Measurements from ENCODE around the gene NUDT3.

The NUDT3 gene

GRCh38 chr6:34237316-34237721 lies 155.2 kb downstream of the NUDT3 start:
- DNase-seq, result peak; percentile 53

GRCh38 chr6:34236443-34237315 lies 155.8 kb downstream of the NUDT3 start, which contains the start of gene HMGA1:
HMGA1 (plus strand) TSS chr6:34236873; CDS start chr6:34240781, 3,908 bp downstream.
- DNase-seq, result peak; percentile 94

- DNase-seq, result peak; percentile 59
Measured at GRCh38 chr6:34236131-34236442, 156.4 kb downstream of the NUDT3 start.

- peak; percentile 82 for DNase-seq
Measured at GRCh38 chr6:34235307-34236130, 156.9 kb downstream of the NUDT3 start.

- no peak for DNase-seq
Measured at GRCh38 chr6:34234667-34235306, 157.7 kb downstream of the NUDT3 start.

- DNase-seq, result no peak
Measured at GRCh38 chr6:34233867-34234266, 158.6 kb downstream of the NUDT3 start.

GRCh38 chr6:34232901-34233300 lies 159.6 kb downstream of the NUDT3 start:
- no peak for DNase-seq

- DNase-seq, result no peak
Measured at GRCh38 chr6:34231566-34232336, 160.7 kb downstream of the NUDT3 start.

- DNase-seq, result no peak
Measured at GRCh38 chr6:34230653-34231371, 161.7 kb downstream of the NUDT3 start.

- no peak for DNase-seq
Measured at GRCh38 chr6:34229877-34230276, 162.6 kb downstream of the NUDT3 start.
